DND-41 (cell line): ENCODE data around the gene EXOSC1.
"Not testable (repeated sequence)": the region's sequence is repeated elsewhere in the genome, so short reads cannot be mapped to it uniquely, and the experiment has no call there.

Experiments
- ATAC-seq: fragments of 200-7000 bp; cut with Tn5 transposase; 3 replicates; pipeline ENCODE4 v1.9.1; 2021; ENCODE audit warnings: low read depth; ENCODE audit not compliant: insufficient read depth
- DNase-seq: peaks from one replicate; pipeline ENCODE4 v3.0.0-alpha.2; 2020
- H2AFZ ChIP-seq: 2 replicates; pipeline ENCODE4 v1.6.0; 2012; ENCODE audit warnings: low read depth, low read length
- H3K27ac ChIP-seq: 2 replicates; pipeline ENCODE4 v1.5.1; 2012; ENCODE audit warnings: low read length, inconsistent platforms
- H3K27me3 ChIP-seq: fragments of 200-600 bp; sonication (generic); 2 replicates; pipeline ENCODE4 v1.6.0; 2012; ENCODE audit warnings: low read length, mild to moderate bottlenecking, inconsistent platforms; ENCODE audit not compliant: insufficient read depth, poor library complexity
- H3K36me3 ChIP-seq: 2 replicates; pipeline ENCODE4 v1.5.1; 2012; ENCODE audit warnings: low read length, inconsistent platforms; ENCODE audit not compliant: insufficient read depth
- H3K4me1 ChIP-seq: 2 replicates; pipeline ENCODE4 v1.5.1; 2012; ENCODE audit warnings: mild to moderate bottlenecking, low read length; ENCODE audit not compliant: insufficient read depth
- H3K4me2 ChIP-seq: 2 replicates; pipeline ENCODE4 v1.6.0; 2012; ENCODE audit warnings: mild to moderate bottlenecking, moderate library complexity, low read length, inconsistent platforms; ENCODE audit not compliant: insufficient read depth
- H3K4me3 ChIP-seq, 2 experiments: fragments of 200-600 bp in 1 of 2; shearing (Covaris generic) in 1 of 2; 2 replicates each; pipeline ENCODE4 v1.5.1; 2012 to 2016; ENCODE audit warnings: inconsistent platforms in 2 of 2, low read length in 2 of 2, mild to moderate bottlenecking in 2 of 2, low read depth in 1 of 2, moderate library complexity in 1 of 2
- H3K79me2 ChIP-seq: 2 replicates; pipeline ENCODE4 v1.6.0; 2012; ENCODE audit warnings: low read length, inconsistent platforms; ENCODE audit not compliant: insufficient read depth
- H3K9ac ChIP-seq: 2 replicates; pipeline ENCODE4 v1.6.0; 2012; ENCODE audit warnings: low read depth, mild to moderate bottlenecking, inconsistent platforms, low read length, moderate library complexity
- H3K9me3 ChIP-seq: 2 replicates; pipeline ENCODE4 v1.5.1; 2012; ENCODE audit warnings: low read length, moderate library complexity, mild to moderate bottlenecking, inconsistent platforms; ENCODE audit not compliant: insufficient read depth, severe bottlenecking
- H4K20me1 ChIP-seq: 2 replicates; pipeline ENCODE4 v1.6.0; 2012; ENCODE audit warnings: low read length; ENCODE audit not compliant: insufficient read depth
- EZH2 ChIP-seq: IDR thresholded peaks from 3 replicates; pipeline ENCODE4 v1.6.1; 2012; ENCODE audit warnings: borderline replicate concordance, low read depth, mild to moderate bottlenecking, moderate library complexity, low read length, inconsistent platforms; ENCODE audit not compliant: severe bottlenecking
- TF ChIP-seq, protein P1 (sequence below): IDR thresholded peaks from 2 replicates; pipeline ENCODE4 v1.5.1; 2012; ENCODE audit warnings: borderline replicate concordance, low read length, moderate library complexity, mild to moderate bottlenecking; ENCODE audit not compliant: poor library complexity, severe bottlenecking; ENCODE audit errors: extremely low read depth

EXOSC1 gene

GRCh38 chr10:97427571-97428179 is 18.1 kb downstream of the EXOSC1 start:
- Histone ChIP-seq H3K27ac (peak overlapping the region; percentile 93), H3K4me2 (peak overlapping the region; percentile 94), H3K79me2 (peaks cover 57% of the 10 kb centered on the region), H2AFZ (no peak overlapping the region), H3K4me1 (peaks cover 32% of the 10 kb centered on the region), H3K9me3 (no peaks in the 10 kb centered on the region), H3K36me3 (peaks cover 59% of the 10 kb centered on the region), H3K27me3 (no peaks in the 10 kb centered on the region), H3K9ac (peak overlapping the region; percentile 98), H4K20me1 (peaks cover 38% of the 10 kb centered on the region), H3K4me3 (peak overlapping the region; percentile 99 to 100)
- ATAC-seq (no peak), DNase-seq (no peak)
- no peak for TF ChIP-seq EZH2
- TF ChIP-seq, protein P1, sequence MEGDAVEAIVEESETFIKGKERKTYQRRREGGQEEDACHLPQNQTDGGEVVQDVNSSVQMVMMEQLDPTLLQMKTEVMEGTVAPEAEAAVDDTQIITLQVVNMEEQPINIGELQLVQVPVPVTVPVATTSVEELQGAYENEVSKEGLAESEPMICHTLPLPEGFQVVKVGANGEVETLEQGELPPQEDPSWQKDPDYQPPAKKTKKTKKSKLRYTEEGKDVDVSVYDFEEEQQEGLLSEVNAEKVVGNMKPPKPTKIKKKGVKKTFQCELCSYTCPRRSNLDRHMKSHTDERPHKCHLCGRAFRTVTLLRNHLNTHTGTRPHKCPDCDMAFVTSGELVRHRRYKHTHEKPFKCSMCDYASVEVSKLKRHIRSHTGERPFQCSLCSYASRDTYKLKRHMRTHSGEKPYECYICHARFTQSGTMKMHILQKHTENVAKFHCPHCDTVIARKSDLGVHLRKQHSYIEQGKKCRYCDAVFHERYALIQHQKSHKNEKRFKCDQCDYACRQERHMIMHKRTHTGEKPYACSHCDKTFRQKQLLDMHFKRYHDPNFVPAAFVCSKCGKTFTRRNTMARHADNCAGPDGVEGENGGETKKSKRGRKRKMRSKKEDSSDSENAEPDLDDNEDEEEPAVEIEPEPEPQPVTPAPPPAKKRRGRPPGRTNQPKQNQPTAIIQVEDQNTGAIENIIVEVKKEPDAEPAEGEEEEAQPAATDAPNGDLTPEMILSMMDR = no peak

- Histone ChIP-seq H3K27ac (peak overlapping the region; percentile 93), H3K9me3 (no peaks in the 10 kb centered on the region), H3K27me3 (no peaks in the 10 kb centered on the region), H3K4me3 (peak overlapping the region; percentile 99 to 100), H3K36me3 (peaks cover 56% of the 10 kb centered on the region), H3K79me2 (peaks cover 55% of the 10 kb centered on the region), H2AFZ (0 out of 2 replicates have a peak overlapping the region, but pooled peaks have one; percentile 89), H4K20me1 (peaks cover 38% of the 10 kb centered on the region), H3K4me1 (peaks cover 32% of the 10 kb centered on the region), H3K4me2 (peak overlapping the region; percentile 94), H3K9ac (peak overlapping the region; percentile 98)
- DNase-seq (peak; percentile 20), ATAC-seq (no peak; the same call in 2 of the 3 replicates)
- TF ChIP-seq, protein P1 = no peak
- no peak for TF ChIP-seq EZH2
Observed at GRCh38 chr10:97426776-97427570, 18.8 kb downstream of the EXOSC1 start.

- ATAC-seq = peak; percentile 95
- Histone ChIP-seq H2AFZ (peak within 1 kb of the TSS; percentile 98), H4K20me1 (peaks cover 34% of the 10 kb centered on the region), H3K4me3 (peak within 1 kb of the TSS; percentile 99 to 100), H3K4me1 (peaks cover 32% of the 10 kb centered on the region), H3K27me3 (no peaks in the 10 kb centered on the region), H3K9me3 (no peaks in the 10 kb centered on the region), H3K36me3 (peaks cover 48% of the 10 kb centered on the region), H3K9ac (peak within 1 kb of the TSS; percentile 98), H3K79me2 (peaks cover 52% of the 10 kb centered on the region), H3K27ac (peak within 1 kb of the TSS; percentile 93), H3K4me2 (peak within 1 kb of the TSS; percentile 94)
- no peak for TF ChIP-seq EZH2
- TF ChIP-seq, protein P1 = peak; percentile 90
- DNase-seq = peak; percentile 97
Observed at GRCh38 chr10:97425964-97426775, 19.6 kb downstream of the EXOSC1 start, which contains the start of gene PGAM1. Gene PGAM1 (plus strand): TSS chr10:97426191. CDS start chr10:97426308, 117 bp downstream.

- H3K9ac ChIP-seq, H3K4me3 ChIP-seq, ATAC-seq, H3K27me3 ChIP-seq, H2AFZ ChIP-seq, DNase-seq, H3K9me3 ChIP-seq, H3K4me2 ChIP-seq, H3K27ac ChIP-seq: not testable (repeated sequence)
- Histone ChIP-seq H3K79me2 (peaks cover 32% of the 10 kb centered on the region), H4K20me1 (peaks cover 17% of the 10 kb centered on the region), H3K36me3 (peaks cover 24% of the 10 kb centered on the region), H3K4me1 (peaks cover 28% of the 10 kb centered on the region)
Observed at GRCh38 chr10:97423757-97424098, 22.1 kb downstream of the EXOSC1 start.
